ENCODE measurements around the gene RHD.
A peak's percentile ranks its signal among the peaks of the same experiment; 100 is the strongest.
"Not testable (repeated sequence)": the region's sequence is repeated elsewhere in the genome, so short reads cannot be mapped to it uniquely, and the experiment has no call there.

The RHD gene

DNA sequence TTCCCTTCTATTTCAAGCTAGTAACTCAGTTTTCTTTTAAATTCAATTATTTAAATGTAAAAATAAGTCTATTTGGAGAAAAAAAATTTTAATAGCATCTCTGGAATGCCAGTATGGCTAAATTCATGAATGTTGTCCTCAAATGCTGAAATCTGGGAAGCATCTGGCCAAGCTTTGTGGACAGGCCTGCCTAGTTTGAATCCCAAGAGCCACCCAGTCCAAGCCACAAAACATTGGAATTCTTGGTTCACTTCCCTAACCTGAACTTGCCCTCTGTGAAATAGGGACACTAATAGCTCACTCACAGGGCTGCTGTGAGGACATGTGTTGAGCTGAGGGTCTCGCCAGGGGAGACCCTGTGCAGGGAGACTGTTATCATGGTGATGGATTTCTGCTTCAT, 37.2 kb downstream of the RHD start:
- DNase-seq, result not testable (repeated sequence)

DNA sequence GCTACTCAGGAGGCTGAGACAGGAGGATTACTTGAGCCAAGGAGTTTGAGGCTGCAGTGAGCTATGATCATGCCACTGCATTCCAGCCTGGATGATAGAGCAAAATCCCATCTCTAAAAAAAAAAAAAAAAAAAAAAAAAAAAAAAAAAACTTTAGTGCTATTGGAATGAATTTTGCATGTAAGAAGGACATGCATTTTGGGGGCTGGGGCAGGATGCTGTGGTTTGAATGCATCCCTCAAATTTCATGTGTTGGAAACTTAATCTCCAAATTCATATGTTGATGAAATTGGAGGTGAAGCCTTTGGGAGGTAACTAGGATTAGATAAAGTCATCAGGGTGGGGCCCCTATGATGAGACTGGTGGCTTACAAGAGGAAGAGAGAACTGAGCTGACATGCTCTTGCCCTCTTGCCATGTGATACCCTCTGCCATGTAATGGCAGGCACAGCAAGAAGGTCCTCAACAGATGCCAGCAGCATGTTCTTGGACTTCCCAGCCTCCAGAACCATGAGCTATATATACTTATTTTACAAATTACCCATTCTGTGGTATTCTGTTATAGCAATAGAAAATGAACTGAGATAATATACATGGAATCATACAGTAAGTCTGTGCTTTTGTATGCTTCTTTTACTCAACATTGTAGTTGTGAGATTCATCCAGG, 40.6 kb downstream of the RHD start:
- DNase-seq, result not testable (repeated sequence)

DNA sequence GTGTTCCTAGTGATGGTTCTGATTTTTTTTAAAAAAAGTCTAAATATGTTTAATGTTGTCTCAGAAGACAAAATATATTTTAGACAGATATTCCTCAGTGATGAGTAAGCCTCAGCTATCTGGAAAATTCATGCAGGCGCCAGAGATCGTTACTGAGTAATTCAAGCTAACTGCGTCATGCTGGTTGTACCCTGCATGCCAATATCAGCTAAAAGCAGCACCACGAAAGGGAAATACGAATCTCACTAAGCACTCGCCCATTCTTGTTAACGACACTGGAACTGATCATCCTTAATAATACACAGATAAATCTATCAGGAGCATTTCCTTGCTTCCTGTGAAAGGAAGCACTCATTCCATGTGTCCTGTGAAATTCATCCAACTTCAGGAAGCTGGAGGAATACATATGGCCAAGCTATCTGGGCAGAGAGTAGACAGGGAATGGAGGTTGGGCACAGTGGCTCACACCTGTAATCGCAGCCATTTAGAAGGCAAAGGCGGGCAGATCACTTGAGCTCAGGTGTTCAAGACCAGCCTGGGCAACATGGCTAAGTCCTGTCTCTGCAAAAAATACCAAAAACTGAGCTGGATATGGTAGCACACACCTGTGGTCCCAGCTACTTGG, 48.1 kb downstream of the RHD start:
- DNase-seq, result not testable (repeated sequence)

DNA sequence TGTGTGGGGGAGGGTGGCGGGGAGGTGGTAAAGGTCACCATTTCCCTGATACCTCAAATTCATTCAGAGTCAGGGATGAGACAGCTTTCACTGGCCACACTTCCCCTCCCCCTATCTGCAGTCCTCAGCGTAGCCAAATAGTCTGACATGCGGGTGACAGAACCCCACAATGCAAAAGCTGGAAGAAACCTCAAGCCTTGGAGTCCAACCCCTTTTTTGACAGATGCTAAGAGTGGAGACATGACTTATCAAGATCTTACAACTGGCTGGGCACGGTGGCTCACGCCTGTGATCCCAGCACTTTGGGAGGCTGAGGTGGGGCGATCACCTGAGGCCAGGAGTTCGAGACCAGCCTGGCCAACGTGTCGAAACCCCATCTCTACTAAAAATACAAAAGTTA, 49.8 kb downstream of the RHD start:
- not testable (repeated sequence) for DNase-seq

DNA sequence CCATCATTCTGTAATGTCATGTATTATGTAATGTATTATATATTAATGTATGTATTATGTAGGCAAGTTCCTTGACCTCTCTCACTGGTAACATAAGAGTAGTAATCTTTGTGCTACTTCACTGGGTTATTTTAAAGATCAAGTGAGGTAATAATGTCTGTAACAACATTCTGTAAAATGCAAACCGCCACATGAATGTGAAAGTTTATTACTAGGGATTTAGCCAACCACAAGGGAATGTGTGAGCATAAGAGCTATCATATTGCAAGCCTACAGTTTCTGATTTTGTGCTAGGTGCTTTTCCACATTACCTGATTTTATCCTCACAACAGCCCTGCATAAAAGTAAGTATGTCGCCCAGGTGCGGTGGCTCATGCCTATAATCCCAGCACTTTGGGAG, 52.1 kb downstream of the RHD start:
- DNase-seq, result not testable (repeated sequence)

DNA sequence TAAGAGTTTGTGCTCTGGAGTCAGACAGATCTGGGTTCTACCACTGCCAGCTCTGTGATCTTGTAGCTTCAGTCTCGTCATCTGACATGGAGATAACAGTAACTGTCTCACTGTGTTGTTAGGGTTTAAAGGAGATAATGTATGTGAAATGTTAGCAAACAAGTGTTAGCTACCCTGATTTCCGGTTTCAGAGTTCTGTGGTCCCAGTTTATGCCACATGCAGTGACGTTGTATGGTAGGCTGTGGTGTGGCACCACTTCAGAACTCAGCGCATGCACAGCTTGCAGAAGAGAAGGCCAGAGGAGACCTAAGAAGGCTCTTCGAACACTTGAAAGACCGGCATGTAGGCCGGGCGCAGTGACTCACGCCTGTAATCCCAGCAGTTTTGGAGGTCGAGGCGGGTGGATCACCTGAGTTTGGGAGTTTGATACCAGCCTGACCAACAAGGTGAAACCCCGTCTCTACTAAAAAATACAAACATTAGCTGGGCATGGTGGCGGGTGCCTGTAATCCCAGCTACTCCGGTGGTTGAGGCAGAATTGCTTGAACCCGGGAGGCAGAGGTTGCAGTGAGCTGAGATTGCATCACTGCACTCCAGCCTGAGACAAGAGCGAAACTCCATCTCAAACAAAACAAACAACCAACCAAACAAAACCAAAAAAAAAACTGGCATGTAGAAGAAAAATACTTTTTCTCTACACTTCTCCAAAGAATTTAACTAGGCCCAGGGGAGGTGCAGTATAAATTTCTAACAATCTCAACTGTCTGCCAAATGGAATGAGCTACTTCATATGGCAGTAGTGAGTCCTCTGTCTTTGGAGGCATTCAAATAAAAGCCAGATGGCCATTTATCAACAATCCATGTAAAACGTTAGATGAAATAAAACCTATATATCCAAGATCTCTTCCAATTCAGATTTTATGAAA, 55.8 kb downstream of the RHD start:
- not testable (repeated sequence) for DNase-seq

DNA sequence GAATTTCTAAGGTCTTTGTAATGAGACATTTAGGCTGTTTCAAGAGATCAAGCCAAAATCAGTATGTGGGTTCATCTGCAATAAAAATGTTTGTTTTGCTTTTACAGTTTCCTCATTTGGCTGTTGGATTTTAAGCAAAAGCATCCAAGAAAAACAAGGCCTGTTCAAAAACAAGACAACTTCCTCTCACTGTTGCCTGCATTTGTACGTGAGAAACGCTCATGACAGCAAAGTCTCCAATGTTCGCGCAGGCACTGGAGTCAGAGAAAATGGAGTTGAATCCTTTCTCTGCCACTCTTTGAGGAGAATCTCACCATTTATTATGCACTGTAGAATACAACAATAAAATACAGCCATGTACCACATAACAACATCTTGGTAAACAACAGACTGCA, 56.5 kb downstream of the RHD start:
- not testable (repeated sequence) for DNase-seq

DNA sequence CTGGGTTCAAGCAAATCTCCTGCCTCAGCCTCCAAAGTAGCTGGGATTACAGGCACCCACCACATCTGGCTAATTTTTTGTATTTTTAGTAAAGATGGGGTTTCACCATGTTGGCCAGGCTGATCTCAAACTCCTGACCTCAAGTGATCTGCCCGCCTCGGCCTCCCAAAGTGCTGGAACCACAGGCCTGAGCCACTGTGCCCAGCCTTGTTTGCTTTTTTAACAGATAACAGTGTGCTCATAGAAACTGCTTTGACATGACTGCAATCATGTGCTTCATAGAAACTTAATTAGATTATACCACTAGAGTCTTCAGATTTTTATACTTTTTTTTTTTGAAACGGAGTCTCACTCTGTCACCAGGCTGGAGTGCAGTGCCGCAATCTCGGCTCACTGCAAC, 57.0 kb downstream of the RHD start:
- not testable (repeated sequence) for DNase-seq

DNA sequence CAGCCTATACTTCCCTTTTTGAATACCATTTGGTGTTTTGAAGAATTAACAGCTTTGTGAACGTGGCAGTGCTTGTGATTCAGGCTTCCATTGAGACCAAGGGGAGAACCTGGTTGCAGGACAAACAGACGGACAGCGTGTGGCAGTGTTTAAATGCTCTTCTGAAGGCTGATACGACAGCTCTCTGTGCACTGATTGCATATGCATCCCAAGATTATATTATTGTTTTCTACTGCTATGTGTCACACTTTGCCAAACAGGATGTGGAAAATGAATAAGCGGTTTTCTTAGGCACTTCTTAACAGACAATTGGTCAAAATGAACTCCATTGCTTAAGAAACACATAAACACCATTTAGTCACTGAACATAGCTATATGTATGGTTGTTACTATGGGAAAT, 57.6 kb downstream of the RHD start:
- DNase-seq, result not testable (repeated sequence)

DNA sequence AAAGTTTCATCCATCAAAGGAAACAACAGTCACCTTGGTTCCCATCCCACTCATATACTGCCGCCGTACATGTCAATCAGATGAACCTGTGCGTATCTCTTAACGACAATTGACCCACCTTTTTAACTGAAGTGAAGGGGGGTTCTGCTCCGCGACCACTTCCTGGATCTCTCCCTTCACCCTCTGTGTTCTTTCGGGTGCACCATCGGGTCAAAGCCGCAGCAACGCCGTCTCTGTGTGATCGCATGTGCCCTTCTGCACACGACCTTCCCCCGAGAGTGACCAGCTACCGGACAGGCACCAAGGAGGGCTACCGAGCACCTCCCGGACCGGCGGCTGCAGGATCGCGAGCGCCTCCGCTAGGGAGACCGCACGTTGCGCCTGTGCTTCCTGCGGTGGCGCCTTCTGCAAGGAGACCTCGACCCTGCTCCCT, 64.6 kb downstream of the RHD start:
- DNase-seq, result peak; percentile 21

DNA sequence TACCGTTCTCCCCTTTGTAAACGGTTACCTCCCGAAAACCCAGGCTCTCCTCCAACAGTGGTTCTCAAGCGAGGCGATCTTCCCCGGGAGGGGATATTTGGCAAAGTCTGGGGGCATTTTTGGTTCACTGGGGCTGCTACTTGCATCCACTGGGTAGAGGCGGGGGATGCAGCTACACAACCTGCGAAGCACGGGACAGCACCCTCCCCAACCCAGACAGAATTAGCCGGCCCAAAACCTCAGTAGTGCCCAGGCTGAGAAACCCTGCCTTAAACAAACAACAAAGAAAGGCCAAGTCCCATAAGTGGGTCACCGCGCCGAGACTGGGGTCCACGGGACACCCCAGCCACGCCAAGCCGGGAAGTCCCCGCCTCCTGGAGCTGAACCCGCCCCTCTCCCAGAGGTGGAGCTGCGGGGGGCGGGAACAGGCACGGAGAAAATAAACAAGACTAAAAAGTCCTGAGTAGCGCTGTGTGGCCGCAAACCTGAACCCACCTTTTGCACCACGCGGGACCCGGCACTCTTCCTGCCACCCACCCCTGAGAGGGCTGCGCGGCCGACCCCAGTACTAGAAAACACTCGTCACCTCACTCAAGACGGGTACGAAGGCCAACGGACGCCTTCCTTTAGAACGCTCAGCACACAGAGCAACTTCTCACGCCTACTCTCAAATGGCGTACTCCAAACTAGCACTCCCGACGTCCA, 65.3 kb downstream of the RHD start:
- not testable (repeated sequence) for DNase-seq

DNA sequence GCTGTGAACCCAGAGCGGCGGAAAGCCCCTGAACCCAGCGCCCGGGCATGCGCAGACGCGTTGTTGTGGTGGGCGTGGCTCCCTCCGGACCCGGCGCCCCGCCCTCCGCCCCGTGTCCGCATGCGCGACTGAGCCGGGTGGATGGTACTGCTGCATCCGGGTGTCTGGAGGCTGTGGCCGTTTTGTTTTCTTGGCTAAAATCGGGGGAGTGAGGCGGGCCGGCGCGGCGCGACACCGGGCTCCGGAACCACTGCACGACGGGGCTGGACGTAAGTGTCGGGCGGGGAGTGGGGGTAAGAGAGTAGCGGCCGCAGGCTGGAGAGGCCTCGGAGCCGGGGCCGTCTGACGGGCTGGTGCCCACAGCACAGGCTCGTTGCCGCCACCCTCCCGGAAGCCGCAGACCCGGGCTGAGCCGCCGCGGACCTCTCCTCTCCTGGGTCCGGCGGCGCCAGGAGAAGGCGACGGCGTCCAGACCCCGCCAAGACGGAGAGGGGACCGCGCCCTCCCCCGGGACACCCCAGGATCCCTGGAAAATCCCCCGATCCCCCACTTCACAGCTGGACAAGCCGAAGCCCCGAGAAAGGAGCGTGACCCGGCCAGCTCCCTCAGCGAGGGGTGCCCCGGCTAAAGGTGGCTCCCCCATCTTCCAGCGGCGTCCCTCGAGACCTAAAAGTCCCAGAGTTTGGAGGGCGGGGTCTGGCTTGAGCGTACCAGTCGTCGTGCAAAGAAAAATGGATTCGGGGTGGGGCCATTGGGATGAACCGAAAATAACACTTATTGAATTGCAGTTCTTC, 66.1 kb downstream of the RHD start, which contains the start of gene TMEM50A:
Gene TMEM50A, plus strand, starts transcription at position 147 of the 794 bp plus-strand sequence. CDS start 2,153 bp downstream, outside the sequence.
- peak; percentile 82 for DNase-seq

DNA sequence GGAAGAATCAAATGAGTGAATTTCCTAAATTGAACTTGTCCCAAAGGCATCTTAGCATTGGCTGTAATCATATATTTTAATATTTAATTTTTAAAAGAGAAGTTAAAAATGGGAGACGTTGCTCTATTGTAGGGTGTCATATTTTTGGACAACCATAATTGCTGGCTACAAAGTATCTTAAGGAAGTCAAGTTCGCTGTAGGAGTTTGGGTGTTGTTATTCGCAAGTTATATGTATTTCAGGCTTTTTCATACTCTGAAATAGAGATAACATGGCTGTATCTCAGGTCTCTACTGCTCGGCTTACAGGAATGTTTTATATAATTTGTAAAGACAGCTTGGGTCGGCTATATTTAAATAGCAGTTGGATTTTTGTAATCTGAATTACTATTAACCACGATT, 66.7 kb downstream of the RHD start:
- peak; percentile 16 for DNase-seq

DNA sequence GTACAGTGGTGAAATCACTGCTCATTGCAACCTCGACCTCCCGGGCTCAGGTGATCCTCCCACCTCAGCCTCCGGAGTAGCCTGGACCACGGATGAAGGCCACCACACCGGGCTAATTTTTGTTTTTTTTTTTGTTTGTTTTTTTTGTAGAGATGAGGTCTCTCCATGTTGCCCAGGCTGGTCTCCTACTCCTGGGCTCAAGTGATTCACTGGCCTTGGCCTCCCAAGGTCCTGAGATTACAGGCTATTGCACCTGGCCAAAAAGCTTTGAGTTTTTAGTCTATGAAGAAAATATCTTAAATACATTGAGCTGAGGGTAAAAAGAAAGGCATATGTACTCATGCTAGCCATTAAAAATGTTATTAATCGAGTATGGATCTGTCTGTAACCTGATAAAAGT, 69.4 kb downstream of the RHD start:
- DNase-seq, result no peak

DNA sequence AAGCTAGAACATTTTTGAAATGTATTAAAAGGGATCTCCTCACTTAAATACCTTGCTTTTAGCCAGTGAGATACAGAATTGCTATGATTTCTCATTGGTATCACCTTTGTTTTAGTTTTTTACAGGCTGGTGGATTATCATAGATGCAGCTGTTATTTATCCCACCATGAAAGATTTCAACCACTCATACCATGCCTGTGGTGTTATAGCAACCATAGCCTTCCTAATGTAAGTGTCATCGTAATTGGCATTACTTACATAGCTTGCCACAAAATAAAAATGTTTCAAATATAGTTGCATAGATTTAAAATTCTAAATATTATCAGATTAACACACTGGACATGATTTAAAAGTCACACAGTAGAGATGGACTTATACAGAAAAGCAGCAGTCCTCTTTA, 70.5 kb downstream of the RHD start:
- no peak for DNase-seq

DNA sequence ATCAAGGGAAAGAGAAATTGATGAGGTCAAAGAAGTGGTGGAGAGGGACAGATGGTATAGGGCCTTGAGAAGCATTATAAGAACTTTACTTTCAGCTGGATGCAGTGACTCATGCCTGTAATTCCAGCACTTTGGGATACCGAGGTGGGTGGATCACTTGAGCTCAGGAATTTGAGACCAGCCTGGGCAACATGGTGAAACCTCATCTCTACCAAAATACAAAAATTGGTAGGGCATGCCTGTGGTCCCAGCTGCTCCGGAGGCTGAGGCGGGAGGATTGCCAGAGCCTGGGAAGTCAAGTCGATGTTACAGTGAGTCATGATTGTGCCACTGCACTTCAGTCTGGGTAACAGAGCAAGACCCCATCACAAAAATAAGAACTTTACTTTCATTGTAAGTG, 71.6 kb downstream of the RHD start:
- no peak for DNase-seq

DNA sequence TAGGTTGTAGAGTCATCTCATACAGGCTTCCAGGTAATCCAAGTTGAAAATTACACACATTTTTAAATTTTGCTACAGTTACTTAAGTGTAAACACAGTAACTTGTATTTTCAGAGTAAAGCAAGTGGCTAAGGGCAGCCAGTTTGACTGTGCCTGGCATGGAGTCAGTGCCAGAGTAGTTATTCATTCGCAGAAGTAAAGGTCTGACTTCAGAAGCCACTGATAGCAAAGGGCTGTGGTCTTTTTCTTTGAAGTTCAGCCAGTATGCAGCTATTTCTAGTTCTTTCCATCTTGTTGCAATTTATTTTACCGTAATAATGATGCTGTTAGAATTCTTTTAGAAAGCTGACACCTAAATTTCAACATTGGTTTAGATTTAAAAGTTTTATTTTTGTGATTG, 75.2 kb downstream of the RHD start:
- no peak for DNase-seq

DNA sequence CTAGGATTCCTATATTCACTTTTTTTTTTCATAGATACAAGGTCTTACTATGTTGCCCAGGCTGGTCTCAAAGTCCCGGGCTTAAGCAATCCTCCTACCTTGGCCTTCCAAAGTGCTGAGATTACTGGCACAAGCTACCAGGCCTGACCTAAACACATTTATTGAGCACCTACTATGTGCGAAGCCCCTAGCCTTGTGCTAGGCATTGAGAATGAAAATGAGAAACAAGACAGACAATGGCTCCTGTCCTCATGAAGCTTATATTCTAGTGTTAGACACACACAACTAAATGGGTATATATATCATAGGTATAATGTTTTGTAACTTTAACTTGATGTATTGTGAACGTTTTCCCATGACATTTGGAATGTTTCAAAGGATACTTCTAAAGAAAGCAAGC, 77.3 kb downstream of the RHD start:
- DNase-seq, result no peak

DNA sequence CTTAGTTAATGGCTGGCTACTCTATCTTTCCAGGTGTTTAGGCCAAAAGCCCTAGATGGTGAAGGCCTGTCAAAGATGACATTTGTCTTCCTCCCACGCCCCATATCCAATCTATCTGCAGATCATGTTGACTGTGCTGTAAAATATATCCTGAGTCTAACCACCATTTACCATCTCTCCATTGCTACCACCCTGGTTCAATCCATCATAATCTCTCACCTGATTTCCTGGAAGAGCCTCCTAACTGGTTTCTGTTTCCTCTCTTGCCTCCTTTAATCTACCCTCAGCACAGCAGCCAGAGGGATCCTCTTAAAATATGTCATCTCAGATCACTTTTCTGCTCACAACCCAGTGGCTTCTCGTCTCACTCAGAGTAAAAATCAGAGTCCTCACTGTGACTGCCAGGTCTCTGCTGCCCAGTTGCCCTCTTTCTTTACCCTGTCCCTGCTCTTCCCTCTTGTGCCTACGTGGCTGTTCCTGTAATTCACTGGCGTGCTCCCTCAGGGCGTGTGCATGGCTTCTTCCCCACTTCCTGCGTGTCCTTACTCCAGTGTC, 83.6 kb downstream of the RHD start:
- no peak for DNase-seq

DNA sequence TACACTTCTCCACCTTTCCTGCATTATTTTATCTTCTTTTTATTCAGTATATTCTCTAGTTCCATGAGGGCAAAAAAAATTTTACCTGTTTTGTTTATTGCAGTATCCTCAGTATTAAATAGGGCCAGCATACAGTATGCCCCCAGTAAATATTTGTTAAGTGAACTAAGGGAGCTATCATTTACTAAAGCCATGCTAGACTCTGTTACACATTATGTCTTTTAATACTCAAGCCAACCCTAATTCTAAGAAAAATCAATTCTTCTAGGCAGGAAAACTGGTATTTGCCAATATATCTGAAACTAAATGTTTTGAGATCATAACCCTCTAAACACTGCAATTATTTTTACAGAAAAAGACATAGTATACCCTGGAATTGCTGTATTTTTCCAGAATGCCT, 84.1 kb downstream of the RHD start:
- no peak for DNase-seq

DNA sequence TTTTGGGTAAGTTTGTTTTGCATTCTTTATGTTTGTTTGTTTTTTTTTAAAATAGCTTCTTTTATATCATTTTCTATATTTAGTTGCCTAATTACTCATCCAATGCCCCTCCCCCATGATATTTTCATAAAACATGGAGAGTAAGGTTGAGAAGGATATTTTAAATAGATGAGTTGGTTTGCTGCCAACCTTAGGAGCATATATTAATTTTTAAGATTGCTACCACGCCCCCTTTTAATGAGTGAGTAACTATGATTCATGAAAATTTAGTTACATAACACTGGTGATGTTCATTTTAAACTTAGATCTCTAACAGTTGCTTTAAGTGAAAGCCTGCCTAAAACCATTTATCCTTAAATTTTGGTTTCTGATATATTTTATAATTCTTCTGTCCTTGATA, 84.5 kb downstream of the RHD start:
- no peak for DNase-seq

Data from NCI-H69 (cell line).